Tongue (tissue), 2 donors: ENCODE results near the gene RCE1. TPM values are rescaled to one million over a fixed set of nuclear protein-coding genes. Genes with fewer than 3 reads are reported as not detected.

Experiments
- DNase-seq: peaks from one replicate; pipeline ENCODE4 v3.0.0-alpha.2; 2015
- total RNA-seq: library from RNA; depleted of rRNA; stranded (reverse); fragments of >200 nt; gene quantifications from one replicate; pipeline ENCODE4 v1.2.3, GENCODE V29; 2014

RCE1 gene
- total RNA-seq, 1 donor from 2014 or later: 14.7 TPM

GRCh38 chr11:66845143-66845875 is 2.1 kb downstream of the RCE1 start:
- DNase-seq: no peak

GRCh38 chr11:66845876-66846212 is 2.6 kb downstream of the RCE1 start:
- no peak for DNase-seq

- DNase-seq: no peak
Measured at GRCh38 chr11:66846671-66847091, 3.4 kb downstream of the RCE1 start.

- no peak for DNase-seq
Measured at GRCh38 chr11:66847461-66848232, 4.4 kb downstream of the RCE1 start.

- no peak for DNase-seq
Measured at GRCh38 chr11:66848671-66849500, 5.6 kb downstream of the RCE1 start.

GRCh38 chr11:66849501-66850234 is 6.4 kb downstream of the RCE1 start:
- DNase-seq: no peak

- DNase-seq: no peak
Measured at GRCh38 chr11:66850235-66850587, 7.0 kb downstream of the RCE1 start.

GRCh38 chr11:66850588-66851238 is 7.5 kb downstream of the RCE1 start:
- no peak for DNase-seq

- no peak for DNase-seq
Measured at GRCh38 chr11:66851239-66851596, 8.0 kb downstream of the RCE1 start.

- DNase-seq: no peak
Measured at GRCh38 chr11:66851698-66852465, 8.6 kb downstream of the RCE1 start.

GRCh38 chr11:66852466-66853241 is 9.4 kb downstream of the RCE1 start:
- no peak for DNase-seq

GRCh38 chr11:66853242-66854229 is 10.3 kb downstream of the RCE1 start:
- no peak for DNase-seq

- no peak for DNase-seq
Measured at GRCh38 chr11:66854231-66854661, 11.0 kb downstream of the RCE1 start.

- DNase-seq: no peak
Measured at GRCh38 chr11:66854729-66855211, 11.5 kb downstream of the RCE1 start.

- peak; percentile 97 for DNase-seq
Measured at GRCh38 chr11:66855574-66856495, 12.6 kb downstream of the RCE1 start.

GRCh38 chr11:66856496-66857233 is 13.4 kb downstream of the RCE1 start, which contains the start of gene LRFN4:
TSS of gene LRFN4 (plus strand) at chr11:66857064. CDS start at chr11:66857745, 681 bp downstream.
- DNase-seq: no peak
